Measurements from ENCODE around the gene ADRB2.

DNA sequence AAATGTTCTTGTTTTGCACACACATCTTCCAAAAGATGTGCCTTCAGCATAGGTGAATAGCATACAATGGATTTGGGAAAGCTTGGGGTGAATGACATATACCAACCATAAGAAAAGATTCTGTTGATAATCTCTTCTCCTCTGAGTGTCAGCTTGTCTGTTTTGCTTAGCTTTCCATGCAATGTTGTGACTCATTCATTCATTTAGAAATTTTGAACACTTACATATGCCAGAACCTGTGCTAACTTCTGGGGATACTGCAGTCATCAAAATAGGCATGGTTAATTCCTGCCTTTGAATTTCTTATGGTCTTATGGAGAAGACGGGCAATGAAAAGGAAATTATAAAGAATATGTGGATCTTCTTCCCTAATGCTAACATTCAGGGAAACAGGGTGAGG is 14.1 kb downstream of the ADRB2 start:
- TF ChIP-seq, protein P1, sequence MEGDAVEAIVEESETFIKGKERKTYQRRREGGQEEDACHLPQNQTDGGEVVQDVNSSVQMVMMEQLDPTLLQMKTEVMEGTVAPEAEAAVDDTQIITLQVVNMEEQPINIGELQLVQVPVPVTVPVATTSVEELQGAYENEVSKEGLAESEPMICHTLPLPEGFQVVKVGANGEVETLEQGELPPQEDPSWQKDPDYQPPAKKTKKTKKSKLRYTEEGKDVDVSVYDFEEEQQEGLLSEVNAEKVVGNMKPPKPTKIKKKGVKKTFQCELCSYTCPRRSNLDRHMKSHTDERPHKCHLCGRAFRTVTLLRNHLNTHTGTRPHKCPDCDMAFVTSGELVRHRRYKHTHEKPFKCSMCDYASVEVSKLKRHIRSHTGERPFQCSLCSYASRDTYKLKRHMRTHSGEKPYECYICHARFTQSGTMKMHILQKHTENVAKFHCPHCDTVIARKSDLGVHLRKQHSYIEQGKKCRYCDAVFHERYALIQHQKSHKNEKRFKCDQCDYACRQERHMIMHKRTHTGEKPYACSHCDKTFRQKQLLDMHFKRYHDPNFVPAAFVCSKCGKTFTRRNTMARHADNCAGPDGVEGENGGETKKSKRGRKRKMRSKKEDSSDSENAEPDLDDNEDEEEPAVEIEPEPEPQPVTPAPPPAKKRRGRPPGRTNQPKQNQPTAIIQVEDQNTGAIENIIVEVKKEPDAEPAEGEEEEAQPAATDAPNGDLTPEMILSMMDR (conservative IDR thresholded peaks at IDR 0.05) = no peak
- no peak for TF ChIP-seq EZH2 (IDR thresholded peaks at IDR 0.05; ENCODE audit: low read depth)
